GM19324 (cell line): ENCODE measurements around the gene STX12.
"Not testable (repeated sequence)": the region's sequence is repeated elsewhere in the genome, so short reads cannot be mapped to it uniquely, and the experiment has no call there.

Experiments used
- ATAC-seq: cut with Tn5 transposase; IDR thresholded peaks from one replicate; pipeline ENCODE4 v1.9.1; 2021; ENCODE audit warnings: mild to moderate bottlenecking, moderate library complexity; ENCODE audit not compliant: unreplicated experiment, low FRiP score

Gene STX12

DNA sequence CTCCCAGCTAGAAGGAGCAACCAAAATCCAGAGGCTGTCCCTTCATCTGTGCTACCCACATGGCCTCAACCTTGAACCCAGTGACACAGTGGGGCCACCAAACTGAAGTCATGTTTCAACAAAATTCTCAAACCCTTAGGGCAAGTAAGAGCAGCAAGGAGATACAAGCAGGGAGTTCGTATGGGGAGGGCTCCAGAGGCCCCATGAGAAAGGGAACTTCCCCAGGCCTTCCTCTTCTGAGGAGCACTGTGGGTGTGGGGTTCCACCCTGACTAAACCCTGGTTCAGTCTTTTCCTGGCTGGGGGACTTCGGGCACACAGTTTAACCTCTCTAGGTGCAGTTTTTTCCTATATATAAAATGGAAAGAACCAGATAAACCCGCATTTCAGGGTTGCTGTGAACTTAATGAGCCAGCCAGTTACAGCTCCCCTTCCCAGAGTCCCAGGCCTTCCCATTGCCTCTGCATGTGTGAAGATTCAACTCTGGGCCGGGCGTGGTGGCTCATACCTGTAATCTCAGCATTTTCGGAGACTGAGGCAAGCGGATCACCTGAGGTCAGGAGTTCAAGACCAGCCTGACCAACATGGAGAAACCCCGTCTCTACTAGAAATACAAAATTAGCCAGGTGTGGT is 91.4 kb downstream of the STX12 start:
- ATAC-seq: no peak

DNA sequence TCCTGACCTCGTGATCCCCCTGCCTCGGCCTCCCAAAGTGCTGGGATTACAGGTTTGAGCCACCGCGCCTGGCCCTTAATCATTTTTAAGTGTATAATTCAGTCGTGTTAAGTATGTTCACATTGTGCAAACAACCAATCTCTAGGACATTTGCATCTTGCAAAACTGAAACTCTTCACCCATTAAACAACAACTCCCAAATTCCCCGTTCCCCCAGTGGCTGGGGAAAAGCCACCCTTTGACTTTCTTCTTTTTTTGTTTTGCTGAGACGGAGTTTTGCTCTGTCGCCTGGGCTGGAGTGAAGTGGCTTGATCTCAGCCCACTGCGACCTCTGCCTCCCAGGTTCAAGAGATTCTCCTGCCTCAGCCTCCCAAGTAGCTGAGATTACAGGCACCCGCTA is 92.8 kb downstream of the STX12 start:
- no peak for ATAC-seq

DNA sequence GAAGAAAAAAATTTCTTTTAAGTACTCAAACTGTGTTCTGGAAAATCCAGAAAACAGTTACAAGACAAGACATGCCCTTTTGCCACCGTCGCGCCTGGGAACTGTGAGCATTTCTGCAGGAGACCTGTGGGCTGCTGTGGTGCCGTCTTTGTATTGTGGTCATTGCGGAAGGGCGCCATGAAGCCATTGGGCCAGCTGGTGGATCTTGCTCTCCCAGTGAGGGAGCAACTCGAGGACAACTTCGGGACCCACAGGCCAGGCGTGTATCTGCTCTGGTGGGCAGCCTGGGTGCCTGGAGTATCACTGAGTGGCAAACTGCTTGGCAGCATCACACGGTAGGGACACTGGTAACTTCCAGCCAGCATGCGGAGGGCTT is 95.5 kb downstream of the STX12 start:
- ATAC-seq: no peak

DNA sequence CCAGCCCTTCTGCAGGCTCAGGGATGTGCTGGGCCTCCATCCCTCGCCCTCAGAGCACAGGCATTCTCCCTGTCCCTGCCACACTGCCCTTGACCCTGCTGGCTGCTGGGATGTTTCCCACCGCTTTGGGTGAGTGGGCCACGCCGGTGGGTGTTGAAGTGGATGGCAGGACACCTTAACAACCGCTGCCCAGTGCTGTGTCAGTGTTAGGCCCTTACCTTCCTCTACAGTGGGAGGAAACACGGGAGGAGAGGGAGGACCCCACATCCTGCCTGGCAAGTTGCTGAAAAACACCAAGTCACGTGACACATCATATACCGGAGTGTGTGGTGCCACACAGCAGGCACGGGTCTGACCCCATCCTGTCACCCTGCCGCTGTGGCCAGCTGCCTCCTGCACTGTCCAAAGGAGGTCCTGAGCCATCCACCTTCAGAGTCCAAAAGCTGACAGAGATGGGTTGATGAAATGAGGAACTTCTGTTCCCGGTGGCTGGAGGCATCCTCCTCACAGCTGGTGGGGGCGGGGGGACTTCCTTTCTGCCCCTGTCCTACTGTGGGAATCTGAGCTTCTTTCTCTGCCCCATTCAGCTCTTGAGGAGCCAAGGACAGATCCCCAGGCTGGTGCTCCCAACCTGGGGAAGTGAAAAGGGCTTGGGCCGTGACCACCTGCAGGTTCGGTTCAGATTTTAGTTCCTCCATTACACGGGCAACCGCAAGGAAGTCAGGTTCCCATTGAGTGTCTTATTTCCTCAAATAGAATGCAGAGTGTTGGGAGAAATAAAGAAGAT is 96.1 kb downstream of the STX12 start:
- no peak for ATAC-seq

DNA sequence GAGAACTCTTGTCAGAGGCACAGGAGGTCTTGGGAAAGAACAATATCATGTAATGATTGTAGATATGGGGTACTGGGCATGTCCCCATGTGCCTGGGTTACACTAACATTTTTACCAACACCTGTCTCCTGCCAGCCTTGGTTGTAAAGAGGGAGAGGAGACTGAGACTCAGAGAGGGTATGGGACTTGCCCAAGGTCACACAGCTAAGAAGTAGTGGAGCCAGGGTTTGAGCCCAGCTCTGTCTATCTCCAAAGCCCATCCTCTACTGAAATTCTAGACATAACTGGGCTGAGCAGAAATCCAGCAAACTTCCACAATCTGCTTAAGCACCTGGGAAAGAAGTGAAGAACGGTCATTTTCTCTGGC is 96.7 kb downstream of the STX12 start:
- no peak for ATAC-seq

DNA sequence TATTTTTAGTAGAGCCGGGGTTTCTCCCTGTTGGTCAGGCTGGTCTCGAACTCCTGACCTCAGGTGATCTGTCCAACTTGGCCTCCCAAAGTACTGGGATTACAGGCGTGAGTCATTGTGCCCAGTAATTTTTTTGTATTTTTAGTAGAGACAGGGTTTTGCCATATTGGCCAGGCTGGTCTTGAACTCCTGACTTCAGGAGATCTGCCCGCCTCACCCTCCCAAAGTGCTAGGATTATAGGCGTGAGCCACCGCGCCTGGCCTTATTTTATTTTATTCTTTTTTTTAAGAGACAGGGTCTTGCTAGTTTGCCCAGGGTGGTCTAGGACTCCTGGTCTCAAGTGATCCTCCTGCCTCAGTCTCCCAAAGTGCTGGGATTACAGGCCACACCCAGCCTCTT is 98.1 kb downstream of the STX12 start:
- ATAC-seq: not testable (repeated sequence)

DNA sequence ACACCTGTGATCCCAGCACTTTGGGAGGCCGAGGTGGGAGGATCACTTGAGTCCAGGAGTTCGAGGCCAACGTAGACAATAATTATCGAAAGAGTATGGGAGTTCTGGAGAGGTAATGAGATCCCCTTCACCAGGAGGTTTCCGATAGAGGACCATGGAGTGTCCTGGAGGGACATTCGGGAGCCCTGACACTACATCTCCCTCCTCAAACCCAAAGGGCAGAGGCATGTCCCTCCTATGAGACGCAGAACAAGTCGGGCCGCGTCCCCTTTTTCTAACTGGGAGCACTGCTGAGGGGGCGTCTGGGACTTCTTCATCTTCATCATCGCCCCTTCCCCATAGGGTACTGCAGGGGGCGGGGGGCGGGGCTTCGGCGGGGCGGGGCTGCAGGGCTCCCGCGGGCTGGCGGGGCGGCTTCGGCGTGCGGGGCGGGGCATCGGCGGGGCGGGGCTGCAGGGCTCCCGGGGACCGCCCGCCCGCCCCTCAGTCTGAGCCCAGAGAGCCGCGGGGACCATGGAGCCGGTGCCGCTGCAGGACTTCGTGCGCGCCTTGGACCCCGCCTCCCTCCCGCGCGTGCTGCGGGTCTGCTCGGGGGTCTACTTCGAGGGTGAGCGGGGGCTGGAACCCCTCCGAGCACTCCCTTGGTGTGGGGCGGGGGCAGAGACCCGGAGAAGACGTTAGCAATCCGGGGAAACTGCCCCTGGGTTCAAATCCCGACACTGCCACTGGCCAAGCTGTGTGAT is 99.2 kb downstream of the STX12 start, which contains the start of gene THEMIS2:
THEMIS2 (plus strand) TSS at position 486 of the 743 bp plus-strand sequence; CDS start at position 514, 28 bp downstream.
- no peak for ATAC-seq

DNA sequence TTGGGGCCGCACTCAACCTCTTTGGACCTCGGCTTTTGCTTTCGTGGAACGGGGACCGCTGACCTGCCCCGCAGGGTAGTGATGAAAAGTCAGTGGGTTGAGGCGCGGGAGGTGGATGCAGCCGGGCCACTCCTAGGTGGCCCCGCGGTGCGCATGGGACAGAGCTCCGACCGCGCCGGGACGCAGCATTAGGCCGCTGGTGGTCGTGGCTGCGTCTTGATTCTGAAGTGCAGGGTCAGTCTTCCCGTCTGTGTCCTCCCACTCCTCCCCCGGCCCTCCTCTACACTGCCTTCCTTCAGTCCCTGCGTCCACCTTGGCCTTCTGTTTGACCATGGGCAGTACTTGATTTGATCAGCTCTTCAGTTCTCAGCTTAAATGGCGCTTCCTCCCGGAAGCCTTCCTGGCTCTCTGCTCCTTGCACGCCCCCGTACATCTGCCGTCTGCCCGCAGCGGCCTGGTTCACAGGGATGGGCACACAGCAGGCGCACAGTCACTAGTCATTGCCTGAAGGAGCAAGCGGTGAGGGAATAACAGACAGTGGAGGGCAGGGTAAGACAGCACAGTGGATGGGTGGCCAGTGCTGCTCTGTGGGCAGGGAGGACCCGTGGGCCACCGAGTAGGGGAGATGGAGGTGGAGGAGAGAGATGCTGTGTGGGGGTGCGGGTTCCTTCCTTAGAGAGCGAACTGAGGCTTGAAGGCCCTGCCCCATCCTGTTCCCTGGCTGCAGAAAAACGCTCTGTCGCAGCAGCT is 100.0 kb downstream of the STX12 start:
- ATAC-seq: no peak

DNA sequence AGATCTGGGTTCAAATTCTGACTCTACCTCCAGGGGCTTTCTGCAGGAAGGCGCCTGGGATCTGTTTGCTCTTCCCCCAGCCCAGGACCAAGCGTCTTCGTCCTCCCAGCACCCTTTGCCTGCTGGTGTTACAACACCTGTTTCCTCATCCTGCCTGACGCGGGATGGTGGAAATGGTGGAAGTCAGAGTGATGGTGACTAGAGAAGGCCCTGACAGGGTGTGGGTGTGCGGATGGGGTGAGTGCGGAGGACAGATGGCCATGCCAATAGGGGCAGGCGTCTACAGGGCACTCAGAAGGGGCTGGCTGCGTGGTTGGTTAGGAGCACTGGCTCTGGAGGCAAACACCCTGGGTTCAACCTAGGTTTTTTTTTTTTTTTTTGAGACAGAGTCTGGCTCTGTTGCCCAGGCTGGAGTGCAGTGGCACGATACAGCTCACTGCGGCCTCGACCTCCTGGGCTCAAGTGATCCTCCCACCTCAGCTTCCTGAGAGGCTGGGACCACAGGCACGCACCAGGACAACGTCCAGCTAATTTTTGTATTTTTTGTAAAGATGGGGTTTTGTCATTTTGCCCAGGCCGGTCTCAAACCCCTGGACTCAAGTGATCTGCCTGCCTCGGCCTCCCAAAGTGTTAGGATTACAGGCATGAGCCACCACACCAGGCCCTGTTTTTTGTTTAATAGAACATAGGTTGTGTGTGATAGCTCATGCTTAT is 100.8 kb downstream of the STX12 start:
- ATAC-seq: no peak
